GM12873 (cell line): ENCODE data around the gene APH1B.

Source experiments
- TF ChIP-seq, protein P1 (sequence below): IDR thresholded peaks from 2 replicates; pipeline ENCODE4 v1.5.1; 2012; ENCODE audit warnings: low read depth, mild to moderate bottlenecking, moderate library complexity, low read length, control low read depth; ENCODE audit not compliant: insufficient read depth; ENCODE audit errors: missing control alignments

The APH1B gene

DNA sequence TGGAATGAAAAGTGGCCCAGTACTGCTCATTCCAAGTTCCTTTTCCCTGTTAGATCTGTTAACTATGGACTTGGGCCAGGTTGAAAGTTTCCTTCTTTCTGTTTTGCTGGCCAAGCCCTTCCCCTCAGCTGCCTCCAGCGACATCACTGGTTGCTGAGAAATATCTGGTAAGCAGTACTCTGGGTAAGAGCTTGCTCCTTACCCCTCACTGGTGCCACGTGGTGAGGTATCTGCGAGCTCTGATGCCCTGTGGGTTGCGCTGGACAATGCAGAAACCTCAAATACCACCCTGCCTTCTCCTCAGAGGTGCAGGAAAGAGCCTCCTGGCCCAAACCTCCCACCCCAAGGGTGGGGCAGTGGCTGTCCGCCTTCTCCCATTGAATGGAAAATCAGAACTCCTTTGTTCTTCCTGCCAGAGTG is 42.9 kb upstream of the APH1B start:
- TF ChIP-seq, protein P1, sequence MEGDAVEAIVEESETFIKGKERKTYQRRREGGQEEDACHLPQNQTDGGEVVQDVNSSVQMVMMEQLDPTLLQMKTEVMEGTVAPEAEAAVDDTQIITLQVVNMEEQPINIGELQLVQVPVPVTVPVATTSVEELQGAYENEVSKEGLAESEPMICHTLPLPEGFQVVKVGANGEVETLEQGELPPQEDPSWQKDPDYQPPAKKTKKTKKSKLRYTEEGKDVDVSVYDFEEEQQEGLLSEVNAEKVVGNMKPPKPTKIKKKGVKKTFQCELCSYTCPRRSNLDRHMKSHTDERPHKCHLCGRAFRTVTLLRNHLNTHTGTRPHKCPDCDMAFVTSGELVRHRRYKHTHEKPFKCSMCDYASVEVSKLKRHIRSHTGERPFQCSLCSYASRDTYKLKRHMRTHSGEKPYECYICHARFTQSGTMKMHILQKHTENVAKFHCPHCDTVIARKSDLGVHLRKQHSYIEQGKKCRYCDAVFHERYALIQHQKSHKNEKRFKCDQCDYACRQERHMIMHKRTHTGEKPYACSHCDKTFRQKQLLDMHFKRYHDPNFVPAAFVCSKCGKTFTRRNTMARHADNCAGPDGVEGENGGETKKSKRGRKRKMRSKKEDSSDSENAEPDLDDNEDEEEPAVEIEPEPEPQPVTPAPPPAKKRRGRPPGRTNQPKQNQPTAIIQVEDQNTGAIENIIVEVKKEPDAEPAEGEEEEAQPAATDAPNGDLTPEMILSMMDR = no peak

DNA sequence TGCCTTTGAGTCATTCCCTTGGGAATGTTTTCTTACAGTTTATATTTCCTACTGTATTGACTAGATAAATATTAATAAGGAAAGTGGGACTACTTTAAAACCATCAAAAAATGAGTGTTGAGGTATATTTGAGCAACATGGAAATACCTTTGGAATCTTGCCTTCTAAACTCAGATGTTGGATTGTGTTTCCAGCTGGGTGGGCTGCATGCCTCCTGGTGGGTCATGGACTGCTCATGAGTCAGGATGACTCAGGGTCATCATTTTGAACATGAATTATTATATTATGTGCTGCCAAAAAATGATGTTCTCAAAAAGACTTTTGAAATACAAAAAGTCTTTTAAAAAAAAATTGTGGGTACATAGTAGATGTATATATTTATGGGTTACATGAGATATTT is 41.1 kb upstream of the APH1B start:
- TF ChIP-seq, protein P1 = no peak

DNA sequence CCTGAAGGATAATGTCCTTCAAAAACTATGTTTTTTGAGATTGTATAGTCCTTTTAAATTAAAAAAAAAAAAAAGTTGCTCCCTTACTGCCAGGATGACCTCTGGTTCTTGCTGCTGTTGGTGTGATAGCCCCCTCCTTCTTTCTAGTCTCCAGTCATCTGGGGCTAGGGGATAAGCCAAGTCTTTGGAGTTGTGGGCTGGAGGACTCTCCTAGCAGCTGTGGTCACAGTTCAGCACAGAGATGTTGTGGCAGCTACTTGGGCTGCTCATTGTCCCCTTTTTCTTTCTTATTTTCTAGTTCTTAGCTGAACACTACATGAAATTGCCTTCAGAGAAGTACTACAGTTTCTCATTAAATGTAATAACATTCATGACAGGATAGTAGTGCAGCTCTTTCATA is 39.2 kb upstream of the APH1B start:
- TF ChIP-seq, protein P1 = no peak

DNA sequence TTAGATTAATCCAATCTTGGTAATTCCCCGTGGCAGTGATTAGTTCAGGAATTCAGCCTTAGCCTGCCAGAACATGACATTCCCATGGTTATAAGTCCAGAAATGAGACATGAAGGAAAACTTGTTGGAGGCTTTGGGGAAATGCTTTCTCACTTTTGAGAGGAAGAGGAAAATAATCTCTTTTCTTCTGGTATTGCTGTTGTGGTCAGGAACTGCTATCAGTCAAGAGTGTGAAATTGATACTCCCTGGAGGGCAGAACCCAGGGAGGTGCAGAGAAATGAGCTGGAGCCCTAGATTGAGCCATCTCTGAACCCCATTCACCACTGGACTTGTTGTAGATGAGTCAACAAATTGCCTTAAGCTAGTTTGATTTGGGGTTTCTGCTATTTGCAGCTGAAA is 38.6 kb upstream of the APH1B start:
- TF ChIP-seq, protein P1 = no peak

DNA sequence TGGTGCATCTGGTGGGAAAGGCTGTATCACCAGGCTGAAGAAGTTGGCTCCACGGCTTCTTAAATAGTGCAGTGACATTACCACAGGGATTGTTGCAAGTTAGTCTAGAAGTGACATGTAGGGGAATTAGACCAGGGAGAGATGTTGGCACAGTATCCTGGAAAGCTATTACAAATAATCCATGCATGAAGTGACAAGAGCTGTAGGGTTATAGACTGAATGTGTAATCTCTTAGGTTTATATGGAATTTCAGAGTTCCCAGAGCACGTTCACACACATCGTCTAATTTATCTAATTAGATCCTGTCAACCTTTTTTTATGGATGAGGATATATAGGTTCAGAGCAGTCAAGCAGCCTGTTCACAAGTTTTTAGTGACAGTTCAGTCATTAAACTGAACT is 37.3 kb upstream of the APH1B start:
- TF ChIP-seq, protein P1 = no peak

DNA sequence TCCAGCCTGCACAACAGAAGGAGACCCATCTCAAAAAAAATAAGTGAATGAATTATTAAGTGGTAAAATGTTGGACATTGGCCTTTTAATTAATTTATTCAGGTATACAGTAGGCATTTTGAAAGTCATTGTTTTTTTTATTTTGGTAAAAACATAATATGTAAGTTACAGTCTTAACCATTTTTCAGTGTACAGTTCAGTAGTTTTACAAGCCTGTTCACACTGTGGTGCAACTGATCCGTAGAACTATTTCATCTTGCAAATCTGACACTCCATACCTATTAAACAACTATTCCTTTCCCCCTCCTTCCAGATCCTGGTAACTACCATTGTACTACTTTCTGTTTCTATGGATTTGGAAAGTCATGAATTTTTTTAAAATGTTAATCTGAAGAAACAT is 36.1 kb upstream of the APH1B start:
- TF ChIP-seq, protein P1 = no peak

DNA sequence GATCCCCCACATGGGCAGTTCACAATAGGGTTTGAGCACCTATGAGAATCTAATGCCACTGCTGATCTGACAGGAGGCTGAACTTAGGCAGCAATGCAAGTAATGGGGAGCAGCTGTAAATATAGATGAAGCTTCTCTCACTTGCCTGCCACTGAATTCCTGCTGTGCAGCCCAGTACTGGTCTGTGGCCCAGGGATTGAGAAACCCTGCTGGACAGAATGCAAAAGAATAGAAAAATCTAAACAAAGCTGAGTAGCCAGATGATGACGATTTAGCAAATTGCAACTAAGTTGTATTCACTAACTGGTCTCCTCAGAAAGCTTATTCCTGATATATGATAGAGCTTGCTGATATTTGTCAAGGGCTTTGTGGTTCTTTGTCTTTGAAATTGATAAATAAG is 34.3 kb upstream of the APH1B start:
- TF ChIP-seq, protein P1 = no peak
